ENCODE data around the gene PPP2R5E.

GRCh38 chr14:63443988-63444387, 99.2 kb downstream of the PPP2R5E start:
- TF ChIP-seq, protein P1, sequence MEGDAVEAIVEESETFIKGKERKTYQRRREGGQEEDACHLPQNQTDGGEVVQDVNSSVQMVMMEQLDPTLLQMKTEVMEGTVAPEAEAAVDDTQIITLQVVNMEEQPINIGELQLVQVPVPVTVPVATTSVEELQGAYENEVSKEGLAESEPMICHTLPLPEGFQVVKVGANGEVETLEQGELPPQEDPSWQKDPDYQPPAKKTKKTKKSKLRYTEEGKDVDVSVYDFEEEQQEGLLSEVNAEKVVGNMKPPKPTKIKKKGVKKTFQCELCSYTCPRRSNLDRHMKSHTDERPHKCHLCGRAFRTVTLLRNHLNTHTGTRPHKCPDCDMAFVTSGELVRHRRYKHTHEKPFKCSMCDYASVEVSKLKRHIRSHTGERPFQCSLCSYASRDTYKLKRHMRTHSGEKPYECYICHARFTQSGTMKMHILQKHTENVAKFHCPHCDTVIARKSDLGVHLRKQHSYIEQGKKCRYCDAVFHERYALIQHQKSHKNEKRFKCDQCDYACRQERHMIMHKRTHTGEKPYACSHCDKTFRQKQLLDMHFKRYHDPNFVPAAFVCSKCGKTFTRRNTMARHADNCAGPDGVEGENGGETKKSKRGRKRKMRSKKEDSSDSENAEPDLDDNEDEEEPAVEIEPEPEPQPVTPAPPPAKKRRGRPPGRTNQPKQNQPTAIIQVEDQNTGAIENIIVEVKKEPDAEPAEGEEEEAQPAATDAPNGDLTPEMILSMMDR (IDR thresholded peaks at IDR 0.05; ENCODE audit: low read length) = no peak
- TF ChIP-seq EZH2 (IDR thresholded peaks at IDR 0.05; ENCODE audit: borderline replicate concordance, low read length) = no peak

Measured in OCI-LY1 (cell line).